Activated naive CD4-positive, alpha-beta T cell treated with anti-CD3 and anti-CD28 coated beads, Interleukin-2, amount 50 U/mL, for 24 hours (primary cell): Measurements from ENCODE around the gene AKAP9.
A peak's percentile ranks its signal among the peaks of the same experiment; 100 is the strongest.
"Not testable (repeated sequence)": the region's sequence is repeated elsewhere in the genome, so short reads cannot be mapped to it uniquely, and the experiment has no call there.

Experiments
- H3K27ac Mint-ChIP-seq: one replicate; pipeline ENCODE4 v1.8.0; 2021; ENCODE audit warnings: mild to moderate bottlenecking, mixed read lengths
- H3K27me3 Mint-ChIP-seq: one replicate; pipeline ENCODE4 v1.8.0; 2021; ENCODE audit warnings: mixed read lengths
- H3K36me3 Mint-ChIP-seq: one replicate; pipeline ENCODE4 v1.8.0; 2021; ENCODE audit warnings: mixed read lengths
- H3K4me1 Mint-ChIP-seq: one replicate; pipeline ENCODE4 v1.8.0; 2021; ENCODE audit warnings: mixed read lengths
- H3K4me3 Mint-ChIP-seq: one replicate; pipeline ENCODE4 v1.8.0; 2021; ENCODE audit warnings: mild to moderate bottlenecking, mixed read lengths
- H3K9me3 Mint-ChIP-seq: one replicate; pipeline ENCODE4 v1.8.0; 2021; ENCODE audit warnings: mixed read lengths

AKAP9 gene

GRCh38 chr7:92057375-92057774 is 116.7 kb downstream of the AKAP9 start:
- Mint-ChIP-seq H3K9me3 (no peaks in the 10 kb centered on the region), H3K36me3 (peaks cover 9% of the 10 kb centered on the region), H3K27me3 (no peaks in the 10 kb centered on the region), H3K4me1 (peaks cover 22% of the 10 kb centered on the region), H3K4me3 (no peak overlapping the region), H3K27ac (peak overlapping the region; percentile 52)

GRCh38 chr7:92058040-92058439 is 117.4 kb downstream of the AKAP9 start:
- Mint-ChIP-seq H3K4me1 (peaks cover 22% of the 10 kb centered on the region), H3K4me3 (no peak overlapping the region), H3K9me3 (no peaks in the 10 kb centered on the region), H3K36me3 (peaks cover 9% of the 10 kb centered on the region), H3K27ac (no peak overlapping the region), H3K27me3 (no peaks in the 10 kb centered on the region)

GRCh38 chr7:92058899-92059298 is 118.2 kb downstream of the AKAP9 start:
- H3K27me3 Mint-ChIP-seq: no peaks in the 10 kb centered on the region
- H3K36me3 Mint-ChIP-seq: peaks cover 10% of the 10 kb centered on the region
- peaks cover 22% of the 10 kb centered on the region for H3K4me1 Mint-ChIP-seq
- no peak overlapping the region for H3K27ac Mint-ChIP-seq
- H3K9me3 Mint-ChIP-seq: no peaks in the 10 kb centered on the region
- no peak overlapping the region for H3K4me3 Mint-ChIP-seq

- Mint-ChIP-seq H3K4me3 (no peak overlapping the region), H3K9me3 (no peaks in the 10 kb centered on the region), H3K27ac (peak overlapping the region; percentile 59), H3K4me1 (peaks cover 18% of the 10 kb centered on the region), H3K36me3 (peaks cover 12% of the 10 kb centered on the region), H3K27me3 (no peaks in the 10 kb centered on the region)
Measured at GRCh38 chr7:92061154-92061553, 120.5 kb downstream of the AKAP9 start.

- Mint-ChIP-seq H3K9me3 (no peaks in the 10 kb centered on the region), H3K36me3 (peaks cover 25% of the 10 kb centered on the region), H3K4me1 (no peaks in the 10 kb centered on the region), H3K27me3 (no peaks in the 10 kb centered on the region), H3K4me3 (no peak overlapping the region), H3K27ac (no peak overlapping the region)
Measured at GRCh38 chr7:92064438-92065029, 123.9 kb downstream of the AKAP9 start.

GRCh38 chr7:92071032-92071431 is 130.4 kb downstream of the AKAP9 start:
- Mint-ChIP-seq H3K36me3 (peaks cover 33% of the 10 kb centered on the region), H3K4me1 (no peaks in the 10 kb centered on the region), H3K9me3 (no peaks in the 10 kb centered on the region), H3K27me3 (no peaks in the 10 kb centered on the region), H3K4me3 (no peak overlapping the region), H3K27ac (no peak overlapping the region)

GRCh38 chr7:92072121-92072520 is 131.5 kb downstream of the AKAP9 start:
- Mint-ChIP-seq H3K27ac (no peak overlapping the region), H3K27me3 (no peaks in the 10 kb centered on the region), H3K4me3 (no peak overlapping the region), H3K36me3 (peaks cover 29% of the 10 kb centered on the region), H3K4me1 (no peaks in the 10 kb centered on the region), H3K9me3 (no peaks in the 10 kb centered on the region)

GRCh38 chr7:92072708-92073107 is 132.0 kb downstream of the AKAP9 start:
- no peaks in the 10 kb centered on the region for H3K27me3 Mint-ChIP-seq
- no peak overlapping the region for H3K27ac Mint-ChIP-seq
- H3K36me3 Mint-ChIP-seq: peaks cover 26% of the 10 kb centered on the region
- H3K9me3 Mint-ChIP-seq: no peaks in the 10 kb centered on the region
- H3K4me1 Mint-ChIP-seq: no peaks in the 10 kb centered on the region
- no peak overlapping the region for H3K4me3 Mint-ChIP-seq

GRCh38 chr7:92075455-92076158 is 134.9 kb downstream of the AKAP9 start:
- H3K27me3 Mint-ChIP-seq: no peaks in the 10 kb centered on the region
- H3K4me1 Mint-ChIP-seq: no peaks in the 10 kb centered on the region
- H3K27ac Mint-ChIP-seq: no peak overlapping the region
- peaks cover 22% of the 10 kb centered on the region for H3K36me3 Mint-ChIP-seq
- H3K4me3 Mint-ChIP-seq: no peak overlapping the region
- no peaks in the 10 kb centered on the region for H3K9me3 Mint-ChIP-seq

GRCh38 chr7:92076509-92076908 is 135.8 kb downstream of the AKAP9 start:
- Mint-ChIP-seq H3K4me3 (no peak overlapping the region), H3K36me3 (peaks cover 19% of the 10 kb centered on the region), H3K4me1 (no peaks in the 10 kb centered on the region), H3K9me3 (no peaks in the 10 kb centered on the region), H3K27me3 (no peaks in the 10 kb centered on the region), H3K27ac (no peak overlapping the region)

- H3K27ac Mint-ChIP-seq, H3K27me3 Mint-ChIP-seq, H3K4me1 Mint-ChIP-seq, H3K4me3 Mint-ChIP-seq, H3K9me3 Mint-ChIP-seq: not testable (repeated sequence)
- H3K36me3 Mint-ChIP-seq: peaks cover 44% of the 10 kb centered on the region
Measured at GRCh38 chr7:92083922-92084321, 143.3 kb downstream of the AKAP9 start.

GRCh38 chr7:92088266-92088665 is 147.6 kb downstream of the AKAP9 start:
- H3K36me3 Mint-ChIP-seq: peaks cover 44% of the 10 kb centered on the region
- no peaks in the 10 kb centered on the region for H3K27me3 Mint-ChIP-seq
- no peak overlapping the region for H3K27ac Mint-ChIP-seq
- no peak overlapping the region for H3K4me3 Mint-ChIP-seq
- no peaks in the 10 kb centered on the region for H3K4me1 Mint-ChIP-seq
- H3K9me3 Mint-ChIP-seq: no peaks in the 10 kb centered on the region

- Mint-ChIP-seq H3K4me3 (no peak overlapping the region), H3K27ac (no peak overlapping the region), H3K36me3 (peaks cover 22% of the 10 kb centered on the region), H3K27me3 (no peaks in the 10 kb centered on the region), H3K4me1 (no peaks in the 10 kb centered on the region), H3K9me3 (no peaks in the 10 kb centered on the region)
Measured at GRCh38 chr7:92092210-92092609, 151.5 kb downstream of the AKAP9 start.

- Mint-ChIP-seq H3K27me3 (no peaks in the 10 kb centered on the region), H3K36me3 (peaks cover 16% of the 10 kb centered on the region), H3K4me3 (no peak overlapping the region), H3K27ac (no peak overlapping the region), H3K4me1 (no peaks in the 10 kb centered on the region), H3K9me3 (no peaks in the 10 kb centered on the region)
Measured at GRCh38 chr7:92095380-92095779, 154.7 kb downstream of the AKAP9 start.

- Mint-ChIP-seq H3K9me3 (no peaks in the 10 kb centered on the region), H3K4me1 (no peaks in the 10 kb centered on the region), H3K36me3 (peaks cover 19% of the 10 kb centered on the region), H3K4me3 (no peak overlapping the region), H3K27ac (no peak overlapping the region), H3K27me3 (no peaks in the 10 kb centered on the region)
Measured at GRCh38 chr7:92100534-92100933, 159.9 kb downstream of the AKAP9 start.

- peaks cover 16% of the 10 kb centered on the region for H3K36me3 Mint-ChIP-seq
- not testable (repeated sequence) for H3K4me1 Mint-ChIP-seq, H3K9me3 Mint-ChIP-seq, H3K4me3 Mint-ChIP-seq, H3K27me3 Mint-ChIP-seq, H3K27ac Mint-ChIP-seq
Measured at GRCh38 chr7:92102862-92103261, 162.2 kb downstream of the AKAP9 start.

GRCh38 chr7:92108821-92109220 is 168.2 kb downstream of the AKAP9 start:
- Mint-ChIP-seq H3K4me1 (no peaks in the 10 kb centered on the region), H3K4me3 (no peak overlapping the region), H3K27ac (peak overlapping the region; percentile 39), H3K9me3 (no peaks in the 10 kb centered on the region), H3K36me3 (peaks cover 3% of the 10 kb centered on the region), H3K27me3 (no peaks in the 10 kb centered on the region)
